Measurements from ENCODE around the gene BCAS4.

BCAS4 gene

DNA sequence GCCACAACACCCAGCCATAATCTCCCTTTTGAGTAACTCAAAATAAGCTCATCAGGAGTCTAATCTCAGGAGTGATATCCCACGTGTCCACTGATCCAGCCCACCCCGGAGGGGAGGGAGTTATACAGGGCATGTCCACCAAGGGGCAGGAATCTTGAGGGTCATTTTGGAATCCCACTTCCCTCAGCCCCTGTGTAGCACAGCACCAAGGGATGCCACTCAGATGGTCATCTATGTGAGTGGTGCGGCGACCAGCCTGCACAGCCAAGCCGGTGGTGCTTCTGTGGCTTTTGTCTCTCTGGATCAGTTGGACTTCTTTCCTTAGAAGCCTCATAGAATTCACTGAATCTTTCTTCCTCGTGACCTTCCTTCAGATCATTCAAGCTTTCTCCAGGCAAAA is 11.0 kb upstream of the BCAS4 start:
- H3K36me3 ChIP-seq = no peaks in the 10 kb centered on the region
- TF ChIP-seq, protein P1, sequence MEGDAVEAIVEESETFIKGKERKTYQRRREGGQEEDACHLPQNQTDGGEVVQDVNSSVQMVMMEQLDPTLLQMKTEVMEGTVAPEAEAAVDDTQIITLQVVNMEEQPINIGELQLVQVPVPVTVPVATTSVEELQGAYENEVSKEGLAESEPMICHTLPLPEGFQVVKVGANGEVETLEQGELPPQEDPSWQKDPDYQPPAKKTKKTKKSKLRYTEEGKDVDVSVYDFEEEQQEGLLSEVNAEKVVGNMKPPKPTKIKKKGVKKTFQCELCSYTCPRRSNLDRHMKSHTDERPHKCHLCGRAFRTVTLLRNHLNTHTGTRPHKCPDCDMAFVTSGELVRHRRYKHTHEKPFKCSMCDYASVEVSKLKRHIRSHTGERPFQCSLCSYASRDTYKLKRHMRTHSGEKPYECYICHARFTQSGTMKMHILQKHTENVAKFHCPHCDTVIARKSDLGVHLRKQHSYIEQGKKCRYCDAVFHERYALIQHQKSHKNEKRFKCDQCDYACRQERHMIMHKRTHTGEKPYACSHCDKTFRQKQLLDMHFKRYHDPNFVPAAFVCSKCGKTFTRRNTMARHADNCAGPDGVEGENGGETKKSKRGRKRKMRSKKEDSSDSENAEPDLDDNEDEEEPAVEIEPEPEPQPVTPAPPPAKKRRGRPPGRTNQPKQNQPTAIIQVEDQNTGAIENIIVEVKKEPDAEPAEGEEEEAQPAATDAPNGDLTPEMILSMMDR (IDR thresholded peaks at IDR 0.05) = no peak
- H3K9me3 ChIP-seq = no peaks in the 10 kb centered on the region
- intact Hi-C loops (cut with DNase I; ENCODE audit: low total_unique reads) = no loop called here
- no peak overlapping the region for H3K27ac ChIP-seq
- H3K4me3 ChIP-seq = no peak overlapping the region
- H3K4me1 ChIP-seq = no peaks in the 10 kb centered on the region
- no peak for DNase-seq
- peaks cover 0 to 11% of the 10 kb centered on the region in 2 donors for H3K27me3 ChIP-seq

DNA sequence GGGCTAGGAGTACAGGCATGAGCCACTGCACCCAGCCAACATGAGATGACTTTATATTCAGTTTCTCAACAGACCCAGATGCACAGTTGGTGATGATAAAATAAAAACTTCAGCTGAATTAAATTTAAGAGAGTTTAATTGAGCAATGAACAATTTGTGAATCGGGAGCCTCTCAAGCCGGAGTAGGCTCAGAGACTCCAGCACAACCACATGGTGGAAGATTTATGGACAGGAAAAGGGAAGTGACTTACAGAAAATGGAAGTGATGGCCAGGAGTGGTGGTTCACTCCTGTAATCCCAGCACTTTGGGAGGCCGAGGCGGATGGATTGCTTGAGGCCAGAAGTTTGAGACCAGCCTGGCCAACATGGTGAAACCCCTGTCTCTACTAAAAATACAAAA is 10.4 kb upstream of the BCAS4 start:
- no peak for DNase-seq
- Histone ChIP-seq H3K36me3 (no peaks in the 10 kb centered on the region), H3K4me1 (no peaks in the 10 kb centered on the region), H3K4me3 (no peak overlapping the region), H3K27me3 (peaks cover 0 to 8% of the 10 kb centered on the region in 2 donors), H3K9me3 (no peaks in the 10 kb centered on the region), H3K27ac (no peak overlapping the region)
- intact Hi-C loops (cut with DNase I; ENCODE audit: low total_unique reads) = no loop called here
- TF ChIP-seq, protein P1 (IDR thresholded peaks at IDR 0.05) = no peak

DNA sequence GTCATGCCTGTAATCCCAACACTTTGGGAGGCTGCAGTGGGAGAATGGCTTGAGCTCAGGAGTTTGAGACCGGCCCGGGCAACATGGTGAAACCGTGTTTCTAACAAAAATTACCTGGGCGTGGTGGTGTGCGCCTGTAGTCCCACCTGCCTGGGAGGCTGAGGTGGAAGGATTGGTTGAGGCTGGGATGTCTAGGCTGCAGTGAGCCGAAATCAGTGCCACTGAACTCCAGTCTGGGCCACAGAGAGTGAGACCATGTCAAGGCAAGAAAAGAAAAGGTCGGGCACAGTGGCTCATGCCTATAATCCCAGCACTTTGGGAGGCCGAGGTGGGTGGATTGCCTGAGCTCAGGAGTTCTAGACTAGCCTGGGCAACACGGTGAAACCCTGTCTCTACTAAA is 8.2 kb upstream of the BCAS4 start:
- TF ChIP-seq, protein P1 (IDR thresholded peaks at IDR 0.05) = no peak
- no peak for DNase-seq
- Histone ChIP-seq H3K4me1 (peaks cover 0 to 15% (median 11%) of the 10 kb centered on the region in 4 donors), H3K27me3 (peaks cover 0 to 5% of the 10 kb centered on the region in 2 donors), H3K4me3 (no peak overlapping the region), H3K27ac (no peak overlapping the region), H3K36me3 (no peaks in the 10 kb centered on the region), H3K9me3 (no peaks in the 10 kb centered on the region)
- intact Hi-C loops (cut with DNase I; ENCODE audit: low total_unique reads) = no loop called here

DNA sequence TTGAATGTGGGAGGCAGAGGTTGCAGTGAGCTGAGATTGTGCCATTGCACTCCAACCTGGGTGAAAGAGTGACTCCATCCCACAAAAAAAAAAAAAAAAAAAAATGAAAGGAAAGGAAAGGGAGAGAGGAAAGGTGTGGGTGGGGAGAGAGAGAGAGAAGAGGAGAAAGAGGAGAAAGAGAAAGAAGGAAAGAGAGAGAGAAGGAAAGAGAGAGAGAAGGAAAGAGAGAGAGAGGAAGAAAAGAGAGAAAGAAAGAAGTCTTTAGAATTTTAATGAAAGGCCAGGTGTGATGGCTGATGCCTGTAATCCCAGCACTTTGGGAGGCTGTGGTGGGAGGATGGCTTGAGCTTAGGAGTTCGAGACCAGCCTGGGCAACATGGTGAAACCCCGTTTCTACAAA is 7.7 kb upstream of the BCAS4 start:
- H3K27ac ChIP-seq = no peak overlapping the region
- intact Hi-C loops (cut with DNase I; ENCODE audit: low total_unique reads) = no loop called here

DNA sequence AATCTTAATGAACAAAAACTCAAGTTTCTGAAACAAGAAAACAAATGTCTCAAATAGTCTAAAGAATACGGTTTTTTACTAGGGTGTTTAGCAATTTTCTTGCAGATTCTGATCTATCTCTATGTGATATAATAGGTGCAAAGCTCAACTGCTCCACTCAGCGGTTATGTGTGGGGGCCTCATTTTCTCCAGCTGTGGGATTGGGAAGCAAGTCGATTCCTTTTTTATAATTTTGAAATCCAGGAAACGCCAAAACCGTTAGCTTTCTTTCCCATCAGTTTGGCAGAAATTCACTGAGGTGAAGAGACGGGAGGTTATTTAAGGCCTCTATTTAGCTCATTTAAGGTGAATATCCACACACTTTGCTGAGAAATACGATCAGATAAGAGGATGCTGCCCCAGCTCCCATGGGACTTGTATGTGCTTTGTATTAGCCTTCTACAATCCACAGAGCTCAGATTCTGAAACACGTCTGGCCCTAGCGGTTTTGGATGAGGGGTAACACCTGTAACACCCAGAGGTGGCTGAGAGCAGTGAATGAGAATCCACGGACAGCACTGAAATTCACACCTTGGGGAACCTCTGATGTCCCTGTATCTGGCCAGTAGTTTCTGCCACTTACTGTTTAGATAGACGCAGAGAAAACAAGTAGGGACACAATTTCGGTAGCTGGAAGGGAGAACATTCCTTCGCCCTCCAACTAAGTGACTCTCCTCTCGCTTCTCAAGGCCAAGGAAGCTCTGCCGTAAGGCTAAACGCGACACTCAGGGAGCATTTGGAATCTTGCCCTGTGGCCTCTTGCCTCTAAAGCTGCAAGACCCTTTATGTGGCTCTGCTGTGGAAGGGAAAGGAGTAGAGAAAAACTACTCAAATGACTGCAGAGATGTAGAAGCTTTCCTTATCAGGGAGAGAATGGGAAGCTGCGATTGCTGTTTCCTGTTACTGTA is 6.5 kb upstream of the BCAS4 start:
- DNase-seq = peak in 1 of 2 donors; percentile 40
- TF ChIP-seq, protein P1 (IDR thresholded peaks at IDR 0.05) = no peak
- Histone ChIP-seq H3K4me1 (peaks cover 0 to 15% (median 11%) of the 10 kb centered on the region in 4 donors), H3K9me3 (no peaks in the 10 kb centered on the region), H3K4me3 (no peak overlapping the region), H3K27ac (no peak overlapping the region), H3K36me3 (no peaks in the 10 kb centered on the region), H3K27me3 (no peaks in the 10 kb centered on the region)
- intact Hi-C loops (cut with DNase I; ENCODE audit: low total_unique reads) = no loop called here

More for the DNA sequence above, 7.7 kb upstream of the BCAS4 start:
- Histone ChIP-seq H3K4me3 (no peak overlapping the region), H3K36me3 (no peaks in the 10 kb centered on the region), H3K4me1 (peaks cover 0 to 15% (median 11%) of the 10 kb centered on the region in 4 donors), H3K9me3 (no peaks in the 10 kb centered on the region), H3K27me3 (peaks cover 0 to 3% of the 10 kb centered on the region in 2 donors)
- TF ChIP-seq, protein P1 (IDR thresholded peaks at IDR 0.05) = no peak
- DNase-seq = no peak
